ENCODE data around the gene NFATC2. TPM values are rescaled to one million over a fixed set of nuclear protein-coding genes. Genes with fewer than 3 reads are reported as not detected.

Gene NFATC2
- total RNA-seq, 4 donors from 2014 or later, result 4.1 to 51.5 (median 8.7) TPM

GRCh38 chr20:51420805-51421204 is 121.7 kb downstream of the NFATC2 start:
- ATAC-seq (ENCODE audit: low FRiP score), result no peak
- no peak for DNase-seq (ENCODE audit: low spot score)
- TF ChIP-seq, protein P1, sequence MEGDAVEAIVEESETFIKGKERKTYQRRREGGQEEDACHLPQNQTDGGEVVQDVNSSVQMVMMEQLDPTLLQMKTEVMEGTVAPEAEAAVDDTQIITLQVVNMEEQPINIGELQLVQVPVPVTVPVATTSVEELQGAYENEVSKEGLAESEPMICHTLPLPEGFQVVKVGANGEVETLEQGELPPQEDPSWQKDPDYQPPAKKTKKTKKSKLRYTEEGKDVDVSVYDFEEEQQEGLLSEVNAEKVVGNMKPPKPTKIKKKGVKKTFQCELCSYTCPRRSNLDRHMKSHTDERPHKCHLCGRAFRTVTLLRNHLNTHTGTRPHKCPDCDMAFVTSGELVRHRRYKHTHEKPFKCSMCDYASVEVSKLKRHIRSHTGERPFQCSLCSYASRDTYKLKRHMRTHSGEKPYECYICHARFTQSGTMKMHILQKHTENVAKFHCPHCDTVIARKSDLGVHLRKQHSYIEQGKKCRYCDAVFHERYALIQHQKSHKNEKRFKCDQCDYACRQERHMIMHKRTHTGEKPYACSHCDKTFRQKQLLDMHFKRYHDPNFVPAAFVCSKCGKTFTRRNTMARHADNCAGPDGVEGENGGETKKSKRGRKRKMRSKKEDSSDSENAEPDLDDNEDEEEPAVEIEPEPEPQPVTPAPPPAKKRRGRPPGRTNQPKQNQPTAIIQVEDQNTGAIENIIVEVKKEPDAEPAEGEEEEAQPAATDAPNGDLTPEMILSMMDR (IDR thresholded peaks at IDR 0.05), result no peak

DNA sequence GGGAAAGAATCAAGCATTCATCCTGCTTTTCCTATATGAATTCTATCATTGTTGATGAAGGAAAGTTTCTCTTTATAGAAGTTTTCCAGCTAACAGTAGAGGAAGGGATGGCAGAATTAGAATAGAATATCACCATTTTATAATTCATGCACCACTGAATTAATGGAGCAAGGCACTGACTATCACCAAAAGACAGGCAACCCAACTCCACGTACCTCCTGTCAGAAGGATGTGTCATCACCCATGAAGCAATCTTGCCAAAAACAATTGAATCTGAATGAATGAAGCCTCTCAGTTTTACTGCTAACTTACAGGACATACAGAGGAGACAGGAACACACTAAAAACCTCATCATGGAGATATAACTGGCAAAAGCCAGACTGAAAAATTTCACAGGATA is 122.4 kb downstream of the NFATC2 start:
- DNase-seq (ENCODE audit: low spot score) (no peak), ATAC-seq (ENCODE audit: low FRiP score) (peak; percentile 43)
- TF ChIP-seq, protein P1 (IDR thresholded peaks at IDR 0.05), result no peak

DNA sequence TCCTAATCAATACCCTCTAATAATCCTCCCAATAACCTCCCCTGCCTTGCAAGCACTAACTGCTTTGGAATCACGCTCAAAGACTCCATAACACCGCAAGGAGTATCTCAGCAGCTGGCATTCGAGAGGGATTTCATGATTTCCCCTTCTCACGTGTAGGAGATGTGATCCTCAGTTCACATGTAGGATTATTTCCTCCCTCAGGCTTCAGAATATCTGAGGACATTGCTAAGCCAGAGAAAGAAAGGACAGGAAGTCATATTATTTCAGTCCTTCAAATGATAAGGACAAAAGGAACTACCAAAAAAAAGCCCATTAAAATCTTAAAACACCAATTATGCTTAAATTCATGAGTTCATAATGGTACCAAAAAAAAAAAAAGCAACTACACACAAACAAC is 122.9 kb downstream of the NFATC2 start:
- TF ChIP-seq, protein P1 (IDR thresholded peaks at IDR 0.05), result no peak
- no peak for ATAC-seq (ENCODE audit: low FRiP score)
- DNase-seq (ENCODE audit: low spot score), result no peak

DNA sequence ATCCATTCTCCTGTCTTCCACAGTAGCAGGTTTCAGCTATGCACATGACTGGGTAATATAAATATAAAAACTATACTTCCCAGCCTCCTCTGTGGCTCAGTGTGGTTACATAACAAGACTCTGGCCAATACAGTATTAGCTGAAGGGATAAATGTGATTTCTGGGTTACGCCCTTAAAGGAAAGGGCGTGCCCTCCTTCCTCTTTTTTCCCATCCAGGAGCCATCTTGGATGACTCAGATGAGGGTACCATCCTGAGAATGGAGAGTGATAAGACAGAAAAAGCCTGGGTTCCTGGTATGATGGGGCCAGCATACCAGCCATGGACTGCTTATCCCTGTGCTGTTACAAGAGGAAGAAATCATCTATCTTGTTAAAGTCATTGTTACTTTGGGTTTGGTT is 123.3 kb downstream of the NFATC2 start:
- no peak for ATAC-seq (ENCODE audit: low FRiP score)
- TF ChIP-seq, protein P1 (IDR thresholded peaks at IDR 0.05), result no peak
- DNase-seq (ENCODE audit: low spot score), result no peak

- no peak for DNase-seq (ENCODE audit: low spot score)
- TF ChIP-seq, protein P1 (IDR thresholded peaks at IDR 0.05), result no peak
- ATAC-seq (ENCODE audit: low FRiP score), result no peak
Measured at GRCh38 chr20:51418137-51418529, 124.4 kb downstream of the NFATC2 start.

DNA sequence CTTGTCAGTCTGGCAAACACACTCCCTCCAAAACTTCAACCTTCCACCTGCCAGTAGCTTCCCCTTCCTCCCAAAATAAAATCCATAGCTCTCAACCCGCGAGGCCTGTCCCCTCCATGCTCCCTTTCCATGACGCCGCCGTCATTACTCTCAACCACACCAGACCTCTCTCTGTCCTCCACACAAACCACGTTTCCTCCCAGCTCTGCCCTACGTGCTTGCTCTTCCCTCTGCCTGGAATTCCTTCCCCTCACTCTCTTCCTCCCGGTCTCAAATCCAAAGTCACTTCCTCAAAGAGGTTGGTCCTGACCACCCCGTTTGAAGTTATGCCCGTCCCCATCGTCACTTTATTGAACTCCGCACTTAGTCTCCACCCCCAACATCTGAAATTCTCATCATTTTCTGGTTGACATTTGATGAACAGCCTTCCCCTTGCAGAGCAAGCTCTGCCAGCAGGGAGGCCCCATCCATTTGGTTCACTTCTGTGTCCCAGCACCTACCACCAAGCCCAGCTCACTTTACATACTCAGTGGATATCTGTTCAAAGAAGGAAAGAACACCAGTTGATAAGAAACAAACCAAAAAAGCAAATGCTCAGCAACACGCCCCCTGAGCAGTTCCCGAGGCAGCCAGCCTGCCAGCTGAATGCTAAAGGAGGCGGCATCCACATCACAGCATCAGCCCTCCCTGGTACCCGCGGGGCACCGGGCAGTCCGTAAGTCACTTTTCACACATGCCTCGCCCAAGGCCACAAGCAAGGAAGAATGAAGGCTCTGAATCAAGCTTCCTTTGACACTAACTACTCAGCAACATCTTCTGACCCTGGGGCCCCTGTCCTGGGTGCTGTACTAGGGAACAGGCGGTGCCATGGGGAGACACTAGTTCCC is 125.0 kb downstream of the NFATC2 start:
- ATAC-seq (ENCODE audit: low FRiP score) (no peak), DNase-seq (ENCODE audit: low spot score) (no peak)
- TF ChIP-seq, protein P1 (IDR thresholded peaks at IDR 0.05), result no peak

Data from omental fat pad (tissue), 4 donors.